ENCODE data around the gene KCNA10. TPM values are rescaled to one million over a fixed set of nuclear protein-coding genes. Genes with fewer than 3 reads are reported as not detected.

The KCNA10 gene
- total RNA-seq, 1 donor from 2014 or later, result not detected

- DNase-seq (ENCODE audit: low spot score, unreplicated experiment), result no peak
- H3K27me3 Mint-ChIP-seq, result peaks cover 55% of the 10 kb centered on the region
Measured at GRCh38 chr1:110559157-110559556, 40.2 kb upstream of the KCNA10 start.

GRCh38 chr1:110557481-110557880 is 38.5 kb upstream of the KCNA10 start:
- H3K27ac Mint-ChIP-seq, result no peak overlapping the region
- TF ChIP-seq CTCF (IDR thresholded peaks at IDR 0.05; ENCODE audit: unreplicated experiment), result no peak
- H3K4me3 Mint-ChIP-seq (ENCODE audit: low read depth), result no peak overlapping the region
- H3K27me3 Mint-ChIP-seq, result peaks cover 59% of the 10 kb centered on the region
- no peaks in the 10 kb centered on the region for H3K9me3 Mint-ChIP-seq (ENCODE audit: low read depth)
- no peaks in the 10 kb centered on the region for H3K36me3 Mint-ChIP-seq (ENCODE audit: insufficient read depth)
- H3K4me1 Mint-ChIP-seq (ENCODE audit: low read depth), result no peaks in the 10 kb centered on the region
- no peak for DNase-seq (ENCODE audit: low spot score, unreplicated experiment)

More at GRCh38 chr1:110559157-110559556, 40.2 kb upstream of the KCNA10 start:
- H3K9me3 Mint-ChIP-seq (ENCODE audit: low read depth), result no peaks in the 10 kb centered on the region
- H3K27ac Mint-ChIP-seq, result no peak overlapping the region
- TF ChIP-seq CTCF (IDR thresholded peaks at IDR 0.05; ENCODE audit: unreplicated experiment), result no peak
- no peak overlapping the region for H3K4me3 Mint-ChIP-seq (ENCODE audit: low read depth)
- no peaks in the 10 kb centered on the region for H3K36me3 Mint-ChIP-seq (ENCODE audit: insufficient read depth)
- no peaks in the 10 kb centered on the region for H3K4me1 Mint-ChIP-seq (ENCODE audit: low read depth)

DNA sequence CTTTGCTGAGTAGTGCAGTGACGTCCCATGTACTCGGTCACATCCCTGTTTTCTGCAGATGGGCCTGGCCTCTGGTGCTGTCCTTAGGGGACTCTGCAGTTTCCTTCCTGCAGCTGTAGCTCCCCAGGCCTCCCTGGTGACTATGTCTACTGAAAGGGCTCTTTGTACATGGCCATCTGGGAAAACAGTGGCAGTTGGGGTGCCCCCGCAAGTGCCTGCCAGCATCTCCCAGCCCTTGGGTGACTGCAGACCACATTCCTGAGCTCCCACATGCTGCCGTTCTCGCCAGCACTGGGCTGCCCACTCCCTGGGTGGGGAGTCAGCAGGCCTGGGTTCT is 37.5 kb upstream of the KCNA10 start:
- H3K27ac Mint-ChIP-seq, result no peak overlapping the region
- no peak for DNase-seq (ENCODE audit: low spot score, unreplicated experiment)
- no peaks in the 10 kb centered on the region for H3K36me3 Mint-ChIP-seq (ENCODE audit: insufficient read depth)
- no peak overlapping the region for H3K4me3 Mint-ChIP-seq (ENCODE audit: low read depth)
- H3K4me1 Mint-ChIP-seq (ENCODE audit: low read depth), result no peaks in the 10 kb centered on the region
- TF ChIP-seq CTCF (IDR thresholded peaks at IDR 0.05; ENCODE audit: unreplicated experiment), result no peak
- no peaks in the 10 kb centered on the region for H3K9me3 Mint-ChIP-seq (ENCODE audit: low read depth)
- peaks cover 66% of the 10 kb centered on the region for H3K27me3 Mint-ChIP-seq

DNA sequence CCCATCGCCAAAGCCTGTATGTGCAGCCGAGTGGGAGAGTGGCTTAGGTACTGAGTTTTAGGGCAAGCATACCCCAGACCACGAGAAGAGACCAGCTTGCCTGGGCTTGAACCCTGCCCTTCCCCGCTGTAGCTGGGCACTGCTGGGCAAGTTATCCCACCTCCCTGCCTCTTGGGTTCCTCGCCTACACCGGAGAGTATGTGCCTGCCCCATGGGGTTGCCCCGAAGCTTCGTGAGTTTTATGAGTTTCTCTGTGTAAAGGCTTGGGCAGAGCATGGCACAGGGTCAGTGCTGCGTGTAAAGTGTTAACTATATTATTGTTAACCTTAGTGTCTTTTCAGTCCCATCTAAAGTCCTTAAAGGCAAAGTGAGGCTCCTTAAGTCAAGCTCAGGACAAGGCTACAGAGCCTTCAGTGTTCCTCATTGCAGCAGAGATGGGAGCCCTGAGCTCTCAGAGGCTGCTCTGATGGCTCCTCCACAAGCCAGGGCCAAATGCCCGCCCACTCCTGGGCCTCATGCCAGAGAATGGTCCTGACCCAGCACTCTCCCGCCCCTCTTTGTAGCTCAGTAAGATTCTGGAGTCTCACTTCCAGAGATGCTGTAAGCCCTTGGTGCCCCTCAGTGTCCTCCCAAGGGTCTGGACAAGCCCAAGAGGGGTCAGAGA is 37.0 kb upstream of the KCNA10 start:
- H3K4me3 Mint-ChIP-seq (ENCODE audit: low read depth), result no peak overlapping the region
- no peak for DNase-seq (ENCODE audit: low spot score, unreplicated experiment)
- TF ChIP-seq CTCF (IDR thresholded peaks at IDR 0.05; ENCODE audit: unreplicated experiment), result no peak
- peaks cover 71% of the 10 kb centered on the region for H3K27me3 Mint-ChIP-seq
- H3K27ac Mint-ChIP-seq, result no peak overlapping the region
- no peaks in the 10 kb centered on the region for H3K4me1 Mint-ChIP-seq (ENCODE audit: low read depth)
- no peaks in the 10 kb centered on the region for H3K36me3 Mint-ChIP-seq (ENCODE audit: insufficient read depth)
- H3K9me3 Mint-ChIP-seq (ENCODE audit: low read depth), result no peaks in the 10 kb centered on the region

DNA sequence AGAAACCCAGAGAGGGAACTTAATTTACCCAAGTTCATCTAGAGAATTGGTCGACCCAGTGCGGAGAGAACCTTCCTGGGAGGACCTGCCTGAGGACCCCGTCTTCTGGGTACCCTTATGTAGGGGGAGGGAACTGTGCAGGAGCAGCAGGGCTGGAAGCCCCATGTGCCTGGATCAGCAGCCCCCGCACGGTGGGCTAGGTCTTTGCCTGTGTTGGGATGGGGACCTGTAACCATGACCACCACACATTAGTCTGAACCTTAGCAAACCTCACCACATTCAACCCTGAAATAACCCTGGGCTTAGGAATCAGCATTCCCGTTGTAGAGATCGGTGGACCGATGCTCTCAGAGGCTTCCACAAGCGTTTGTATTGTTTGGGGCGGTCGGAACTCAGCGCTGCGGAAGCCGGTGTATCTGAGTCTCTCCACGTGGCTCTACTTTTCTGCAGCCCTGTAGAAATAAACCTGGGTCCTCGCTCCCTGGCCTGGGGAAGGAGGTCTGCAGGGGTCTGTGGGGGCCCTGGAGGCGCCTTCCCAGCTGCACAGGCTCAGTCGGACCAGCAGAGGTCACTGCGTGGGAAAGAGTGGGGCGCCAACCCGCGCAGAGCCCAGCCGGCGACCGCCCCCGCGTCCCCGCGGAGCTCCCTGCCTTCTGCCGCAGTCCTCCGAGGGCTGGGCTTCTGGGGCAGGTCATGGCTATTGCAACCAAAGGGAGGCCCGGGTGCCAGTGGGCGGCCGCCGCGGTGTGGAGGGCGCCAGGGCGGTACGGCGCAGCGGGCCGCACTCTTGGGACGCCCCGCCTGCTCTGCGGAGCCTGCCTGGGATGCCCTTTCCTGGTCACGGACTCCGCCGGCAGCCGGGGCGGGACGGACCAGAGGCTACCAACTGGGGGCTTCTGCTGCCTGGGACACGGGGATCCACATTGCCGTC is 36.2 kb upstream of the KCNA10 start:
- peak; percentile 58 for DNase-seq (ENCODE audit: low spot score, unreplicated experiment)
- Mint-ChIP-seq H3K27me3 (peaks cover 79% of the 10 kb centered on the region), H3K4me1 (ENCODE audit: low read depth) (no peaks in the 10 kb centered on the region), H3K27ac (no peak overlapping the region), H3K4me3 (ENCODE audit: low read depth) (peak overlapping the region; percentile 14), H3K9me3 (ENCODE audit: low read depth) (no peaks in the 10 kb centered on the region), H3K36me3 (ENCODE audit: insufficient read depth) (no peaks in the 10 kb centered on the region)
- TF ChIP-seq CTCF (IDR thresholded peaks at IDR 0.05; ENCODE audit: unreplicated experiment), result peak; percentile 84
